Left lung (tissue), 10 donors: ENCODE measurements around the gene LCMT1. TPM values are rescaled to one million over a fixed set of nuclear protein-coding genes. Genes with fewer than 3 reads are reported as not detected.
"Not testable (repeated sequence)": the region's sequence is repeated elsewhere in the genome, so short reads cannot be mapped to it uniquely, and the experiment has no call there.

Experiments used
- ATAC-seq: fragments of 200-7000 bp; cut with Tn5 transposase; one replicate; pipeline ENCODE4 v1.9.1; 2020; ENCODE audit warnings: moderate library complexity
- DNase-seq, 4 donors: peaks; one replicate each; pipeline ENCODE4 v3.0.0-alpha.2; 2013 to 2020
- H3K27ac ChIP-seq, 2 donors: fragments of 200-600 bp; sonication (generic) in 1 of 2; one replicate each; pipeline versions ENCODE4 v1.5.0 to v1.8.0; 2020 to 2021
- H3K27me3 ChIP-seq, 2 donors: fragments of 200-600 bp; sonication (generic) in 1 of 2; one replicate each; pipeline versions ENCODE4 v1.5.0 to v1.8.0; 2020 to 2021
- H3K36me3 ChIP-seq, 2 donors: fragments of 200-600 bp; sonication (generic) in 1 of 2; one replicate each; pipeline versions ENCODE4 v1.5.0 to v1.8.0; 2020 to 2021
- H3K4me1 ChIP-seq, 2 donors: fragments of 200-600 bp; one replicate each; pipeline ENCODE4 v1.8.0; 2021
- H3K4me3 ChIP-seq, 2 donors: fragments of 200-600 bp; sonication (generic) in 1 of 2; one replicate each; pipeline versions ENCODE4 v1.5.0 to v1.8.0; 2020 to 2021; ENCODE audit warnings: mild to moderate bottlenecking in 1 of 2
- H3K9me3 ChIP-seq, 2 donors: fragments of 200-600 bp; sonication (generic) in 1 of 2; one replicate each; pipeline versions ENCODE4 v1.5.0 to v1.8.0; 2020 to 2021
- CTCF ChIP-seq, 2 donors: fragments of 200-600 bp; sonication (generic) in 1 of 2; IDR thresholded peaks; one replicate each; pipeline versions ENCODE4 v1.5.0 to v1.8.0; 2021; ENCODE audit warnings: antibody characterized with exemption in 2 of 2
- intact Hi-C, 2 donors: fragments of 100-400 bp; cut with DNase I; formaldehyde crosslinking; loops; one replicate each; pipeline versions ENCODE4 v1.11.2 to v1.14.2; 2022
- polyA plus RNA-seq, 6 donors: library from polyadenylated mRNA; unstranded; fragments of 120-200 nt; gene quantifications; one replicate each; pipeline ENCODE4 v1.2.1, GENCODE V29; 2013; ENCODE audit not compliant: insufficient read length in 6 of 6
- total RNA-seq, 2 donors: library from RNA; stranded (reverse); fragmentation: NEBNext Ultra II Directional; extraction: Animal tissue kit (Norgen Biotek cat#: 25700); gene quantifications; one replicate each; pipeline ENCODE4 v1.2.1, GENCODE V29; 2021
- donor health status: DM: no; HTN: yes; CAD: no.
- donor health status: DM: no; HTN: no; CAD: no.

LCMT1 gene
- total and polyA plus RNA-seq, 8 donors, result 25.6 to 58.4 (median 54.2) TPM

GRCh38 chr16:25165284-25165683 lies 53.7 kb downstream of the LCMT1 start:
- H3K27ac ChIP-seq, result no peak overlapping the region
- ATAC-seq (no peak), DNase-seq (no peak)
- H3K9me3 ChIP-seq, result no peaks in the 10 kb centered on the region
- intact Hi-C loops, result no loop called here
- no peak for TF ChIP-seq CTCF (IDR thresholded peaks at IDR 0.05)
- no peaks in the 10 kb centered on the region for H3K27me3 ChIP-seq
- no peaks in the 10 kb centered on the region for H3K4me1 ChIP-seq
- no peak overlapping the region for H3K4me3 ChIP-seq
- peaks cover 0 to 98% of the 10 kb centered on the region in 2 donors for H3K36me3 ChIP-seq

- peaks cover 0 to 99% of the 10 kb centered on the region in 2 donors for H3K36me3 ChIP-seq
- H3K27me3 ChIP-seq, H3K27ac ChIP-seq, H3K4me3 ChIP-seq, H3K9me3 ChIP-seq, ATAC-seq, H3K4me1 ChIP-seq, intact Hi-C loops, DNase-seq: not testable (repeated sequence)
Measured at GRCh38 chr16:25167920-25168319, 56.4 kb downstream of the LCMT1 start.

- H3K36me3 ChIP-seq, result peaks cover 0 to 97% of the 10 kb centered on the region in 2 donors
- no peaks in the 10 kb centered on the region for H3K4me1 ChIP-seq
- DNase-seq (no peak), ATAC-seq (no peak)
- H3K9me3 ChIP-seq, result no peaks in the 10 kb centered on the region
- intact Hi-C loops, result no loop called here
- TF ChIP-seq CTCF (IDR thresholded peaks at IDR 0.05), result no peak
- H3K4me3 ChIP-seq, result no peak overlapping the region
- H3K27ac ChIP-seq, result no peak overlapping the region
- no peaks in the 10 kb centered on the region for H3K27me3 ChIP-seq
Measured at GRCh38 chr16:25171390-25171789, 59.8 kb downstream of the LCMT1 start.

- DNase-seq (no peak), ATAC-seq (no peak)
- no peaks in the 10 kb centered on the region for H3K9me3 ChIP-seq
- H3K27ac ChIP-seq, result no peak overlapping the region
- H3K4me1 ChIP-seq, result no peaks in the 10 kb centered on the region
- no peaks in the 10 kb centered on the region for H3K27me3 ChIP-seq
- no peak overlapping the region for H3K4me3 ChIP-seq
- peaks cover 0 to 85% of the 10 kb centered on the region in 2 donors for H3K36me3 ChIP-seq
- TF ChIP-seq CTCF (IDR thresholded peaks at IDR 0.05), result no peak
- intact Hi-C loops, result no loop called here
Measured at GRCh38 chr16:25172831-25173230, 61.3 kb downstream of the LCMT1 start.

- no peak for TF ChIP-seq CTCF (IDR thresholded peaks at IDR 0.05)
- ATAC-seq, result no peak
- no peak overlapping the region for H3K4me3 ChIP-seq
- peaks cover 0 to 86% of the 10 kb centered on the region in 2 donors for H3K36me3 ChIP-seq
- intact Hi-C loops, result no loop called here
- no peaks in the 10 kb centered on the region for H3K27me3 ChIP-seq
- no peak for DNase-seq
- H3K9me3 ChIP-seq, result no peaks in the 10 kb centered on the region
- no peaks in the 10 kb centered on the region for H3K4me1 ChIP-seq
- H3K27ac ChIP-seq, result no peak overlapping the region
Measured at GRCh38 chr16:25174285-25174684, 62.7 kb downstream of the LCMT1 start.

GRCh38 chr16:25176136-25176535 lies 64.6 kb downstream of the LCMT1 start:
- no peak overlapping the region for H3K4me3 ChIP-seq
- no peaks in the 10 kb centered on the region for H3K9me3 ChIP-seq
- DNase-seq, result no peak
- intact Hi-C loops, result no loop called here
- no peaks in the 10 kb centered on the region for H3K4me1 ChIP-seq
- no peak for TF ChIP-seq CTCF (IDR thresholded peaks at IDR 0.05)
- H3K36me3 ChIP-seq, result peaks cover 0 to 74% of the 10 kb centered on the region in 2 donors
- no peak overlapping the region for H3K27ac ChIP-seq
- ATAC-seq, result no peak
- no peaks in the 10 kb centered on the region for H3K27me3 ChIP-seq
